ENCODE data around the gene EXD1. TPM values are rescaled to one million over a fixed set of nuclear protein-coding genes. Genes with fewer than 3 reads are reported as not detected.
"Not testable (repeated sequence)": the region's sequence is repeated elsewhere in the genome, so short reads cannot be mapped to it uniquely, and the experiment has no call there.

Gene EXD1
- polyA plus RNA-seq, 1 donor from 2014 or later = not detected

DNA sequence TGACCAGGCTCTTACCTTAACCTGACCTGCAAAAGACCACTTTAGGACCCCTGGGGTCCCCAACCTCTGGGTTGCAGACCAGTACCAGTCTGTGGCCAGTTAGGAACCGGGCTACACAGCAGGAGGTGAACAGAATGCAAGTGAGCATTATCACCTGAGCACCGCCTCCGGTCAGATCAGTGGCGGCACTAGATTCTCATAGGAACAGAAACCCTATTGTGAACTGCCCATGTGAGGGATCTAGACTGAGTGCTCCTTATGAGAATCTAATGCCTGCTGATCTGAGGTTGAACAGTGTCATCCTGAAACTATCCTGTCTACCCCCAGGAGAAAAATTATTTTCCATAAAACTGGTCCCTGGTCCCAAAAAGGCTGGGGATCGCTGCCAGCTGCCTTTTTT lies 20.9 kb upstream of the EXD1 start:
- Mint-ChIP-seq H3K9me3 (no peaks in the 10 kb centered on the region), H3K4me1 (peaks cover 4 to 10% (median 7%) of the 10 kb centered on the region in 3 donors), H3K27me3 (no peaks in the 10 kb centered on the region), H3K4me3 (no peak overlapping the region), H3K27ac (no peak overlapping the region), H3K36me3 (no peaks in the 10 kb centered on the region)

DNA sequence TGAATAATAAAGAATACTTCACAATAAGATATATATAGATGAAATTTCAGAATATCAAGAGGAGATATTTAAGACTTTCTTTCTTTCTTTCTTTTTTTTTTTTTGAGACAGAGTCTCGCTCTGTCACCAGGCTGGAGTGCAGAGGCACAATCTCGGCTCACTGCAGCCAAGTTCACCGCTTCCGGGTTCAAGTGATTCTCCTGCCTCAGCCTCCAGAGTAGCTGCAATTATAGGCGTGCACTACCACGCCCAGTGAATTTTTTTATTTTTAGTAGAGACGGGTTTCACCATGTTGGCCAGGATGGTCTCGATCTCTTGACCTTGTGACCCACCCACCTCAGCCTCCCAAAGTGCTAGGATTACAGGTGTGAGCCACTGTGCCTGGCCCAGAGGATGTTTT lies 20.2 kb upstream of the EXD1 start:
- not testable (repeated sequence) for H3K9me3 Mint-ChIP-seq, H3K36me3 Mint-ChIP-seq, H3K4me1 Mint-ChIP-seq, H3K27me3 Mint-ChIP-seq, H3K4me3 Mint-ChIP-seq, H3K27ac Mint-ChIP-seq

DNA sequence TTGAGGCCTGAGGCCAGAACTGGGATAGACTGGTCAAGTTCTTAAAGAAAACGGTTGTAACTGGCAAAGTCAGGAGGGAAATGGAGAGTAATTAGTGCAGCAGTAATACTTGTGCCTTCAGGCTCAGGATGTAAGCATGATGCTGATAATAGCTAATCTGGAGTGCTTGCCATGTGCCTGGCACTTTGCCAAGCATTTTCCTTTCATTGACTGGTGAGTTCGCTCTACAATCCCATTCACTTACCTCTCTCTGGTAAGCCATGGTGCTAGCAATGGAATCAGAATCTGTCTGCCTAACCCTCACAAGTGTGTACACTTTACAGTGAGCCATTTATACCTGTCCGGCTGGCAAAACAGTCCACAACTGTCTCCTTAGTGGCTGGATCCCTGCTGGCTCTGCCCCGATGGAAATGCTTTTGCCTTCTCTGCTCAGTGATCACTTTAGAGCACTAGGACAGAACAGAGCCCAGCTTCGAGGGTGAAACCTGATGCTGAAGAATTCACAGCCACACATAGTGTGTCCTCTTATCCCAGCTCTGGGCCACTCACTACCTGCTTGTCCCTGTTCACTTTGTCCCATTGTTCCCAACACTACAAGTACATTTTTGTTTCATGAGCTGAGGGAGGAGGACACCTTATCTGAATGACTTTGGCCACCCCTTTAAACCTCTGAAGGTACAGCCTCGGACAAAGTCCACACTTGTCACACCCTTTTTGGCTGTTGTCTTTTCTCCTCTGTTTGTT lies 10.8 kb upstream of the EXD1 start:
- no peak overlapping the region for H3K4me3 Mint-ChIP-seq
- no peaks in the 10 kb centered on the region for H3K27me3 Mint-ChIP-seq
- peaks cover 7% of the 10 kb centered on the region for H3K36me3 Mint-ChIP-seq
- no peaks in the 10 kb centered on the region for H3K9me3 Mint-ChIP-seq
- no peak overlapping the region for H3K27ac Mint-ChIP-seq
- H3K4me1 Mint-ChIP-seq = peaks cover 0 to 1% (median 0%) of the 10 kb centered on the region in 3 donors

DNA sequence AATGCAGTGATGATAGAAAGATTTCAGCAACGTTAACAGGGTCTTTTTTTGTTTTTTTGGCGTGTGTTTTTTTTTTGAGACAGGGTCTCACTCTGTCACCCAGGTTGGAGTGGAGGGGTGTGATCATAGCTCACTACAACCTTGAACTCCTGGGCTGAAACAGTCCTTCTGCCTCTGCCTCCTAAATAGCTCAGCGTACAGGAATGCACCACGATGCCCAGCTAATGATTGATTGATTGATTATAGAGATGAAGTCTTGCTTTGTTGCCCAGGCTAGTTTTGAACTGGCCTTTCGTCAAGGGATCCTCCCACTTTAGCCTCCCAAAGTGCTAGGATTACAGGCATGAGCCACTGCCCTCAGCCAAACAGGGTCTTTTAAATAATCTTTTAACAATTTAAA lies 7.5 kb upstream of the EXD1 start:
- peaks cover 2 to 3% (median 3%) of the 10 kb centered on the region in 3 donors for H3K4me1 Mint-ChIP-seq

DNA sequence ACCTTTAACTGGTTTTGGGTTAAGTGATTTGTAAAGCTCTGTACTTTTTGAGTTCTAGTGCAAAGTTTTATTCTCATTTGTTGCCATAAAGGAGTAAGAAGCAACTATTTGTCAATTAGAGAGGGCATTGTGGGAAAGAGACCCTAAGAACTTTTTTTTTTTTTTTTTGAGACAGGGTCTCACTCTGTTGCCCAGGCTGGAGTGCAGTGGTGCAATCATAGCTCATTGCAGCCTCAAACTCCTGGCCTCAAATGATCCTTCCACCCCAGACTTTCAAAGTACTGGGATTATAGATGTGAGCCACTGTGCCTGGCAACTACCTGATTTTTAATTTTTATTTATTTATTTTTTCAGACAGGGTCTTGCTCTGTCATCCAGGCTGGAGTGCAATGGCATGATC lies 5.4 kb upstream of the EXD1 start:
- Mint-ChIP-seq H3K27me3 (no peaks in the 10 kb centered on the region), H3K9me3 (no peaks in the 10 kb centered on the region), H3K36me3 (no peaks in the 10 kb centered on the region), H3K4me1 (peaks cover 11 to 18% (median 14%) of the 10 kb centered on the region in 3 donors), H3K4me3 (peak overlapping the region in 1 of 4 donors; percentile 29), H3K27ac (no peak overlapping the region)

More for the DNA sequence above, 7.5 kb upstream of the EXD1 start:
- no peak overlapping the region for H3K27ac Mint-ChIP-seq
- no peaks in the 10 kb centered on the region for H3K36me3 Mint-ChIP-seq
- no peaks in the 10 kb centered on the region for H3K9me3 Mint-ChIP-seq
- H3K27me3 Mint-ChIP-seq = no peaks in the 10 kb centered on the region
- H3K4me3 Mint-ChIP-seq = no peak overlapping the region

DNA sequence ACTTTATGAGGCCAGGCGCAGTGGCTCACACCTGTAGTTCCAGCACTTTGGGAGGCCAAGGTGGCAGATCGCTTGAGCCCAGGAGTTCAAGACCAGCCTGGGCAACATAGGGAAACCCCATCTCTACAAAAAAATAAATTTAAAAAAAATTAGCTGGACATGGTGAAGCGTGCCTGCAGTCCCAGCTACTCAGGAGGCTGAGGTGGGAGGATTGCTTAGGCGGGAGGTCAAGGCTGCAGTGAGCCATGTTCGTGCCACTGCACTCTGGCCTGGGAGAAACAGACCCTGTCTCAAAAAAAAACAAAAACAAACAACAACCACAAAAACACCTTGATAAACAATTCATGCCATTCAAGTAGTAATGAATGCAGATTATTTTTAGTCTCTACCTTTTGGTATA lies 4.7 kb upstream of the EXD1 start:
- peak overlapping the region in 1 of 3 donors; percentile 56 for H3K27ac Mint-ChIP-seq
- not testable (repeated sequence) for H3K36me3 Mint-ChIP-seq, H3K27me3 Mint-ChIP-seq, H3K9me3 Mint-ChIP-seq
- H3K4me3 Mint-ChIP-seq = peak overlapping the region in 1 of 4 donors; percentile 29
- peaks cover 16 to 24% (median 17%) of the 10 kb centered on the region in 3 donors for H3K4me1 Mint-ChIP-seq

DNA sequence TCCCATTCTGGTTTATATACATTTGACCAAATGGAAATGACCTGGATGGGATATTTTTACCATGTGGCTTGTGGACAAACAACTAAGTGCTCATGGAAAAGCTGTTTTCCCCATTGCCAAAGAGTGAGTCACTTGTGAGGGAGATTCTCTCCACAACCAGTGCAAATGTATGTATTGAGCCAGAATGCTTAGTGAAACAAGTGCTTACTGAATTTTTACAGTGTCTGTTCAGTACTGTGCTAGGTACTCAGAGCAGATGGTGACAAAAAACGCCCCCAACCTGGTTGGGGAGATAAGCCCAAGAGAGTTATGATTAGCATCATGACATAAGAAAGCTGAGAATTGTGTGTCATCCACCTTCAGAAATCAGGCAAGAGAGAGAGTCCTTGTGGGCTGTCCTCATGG lies 2.8 kb upstream of the EXD1 start:
- no peaks in the 10 kb centered on the region for H3K36me3 Mint-ChIP-seq
- peaks cover 17 to 24% (median 18%) of the 10 kb centered on the region in 3 donors for H3K4me1 Mint-ChIP-seq
- no peaks in the 10 kb centered on the region for H3K27me3 Mint-ChIP-seq
- H3K27ac Mint-ChIP-seq = no peak overlapping the region
- H3K9me3 Mint-ChIP-seq = no peaks in the 10 kb centered on the region
- H3K4me3 Mint-ChIP-seq = peak overlapping the region in 2 of 4 donors; percentile 50 to 70

DNA sequence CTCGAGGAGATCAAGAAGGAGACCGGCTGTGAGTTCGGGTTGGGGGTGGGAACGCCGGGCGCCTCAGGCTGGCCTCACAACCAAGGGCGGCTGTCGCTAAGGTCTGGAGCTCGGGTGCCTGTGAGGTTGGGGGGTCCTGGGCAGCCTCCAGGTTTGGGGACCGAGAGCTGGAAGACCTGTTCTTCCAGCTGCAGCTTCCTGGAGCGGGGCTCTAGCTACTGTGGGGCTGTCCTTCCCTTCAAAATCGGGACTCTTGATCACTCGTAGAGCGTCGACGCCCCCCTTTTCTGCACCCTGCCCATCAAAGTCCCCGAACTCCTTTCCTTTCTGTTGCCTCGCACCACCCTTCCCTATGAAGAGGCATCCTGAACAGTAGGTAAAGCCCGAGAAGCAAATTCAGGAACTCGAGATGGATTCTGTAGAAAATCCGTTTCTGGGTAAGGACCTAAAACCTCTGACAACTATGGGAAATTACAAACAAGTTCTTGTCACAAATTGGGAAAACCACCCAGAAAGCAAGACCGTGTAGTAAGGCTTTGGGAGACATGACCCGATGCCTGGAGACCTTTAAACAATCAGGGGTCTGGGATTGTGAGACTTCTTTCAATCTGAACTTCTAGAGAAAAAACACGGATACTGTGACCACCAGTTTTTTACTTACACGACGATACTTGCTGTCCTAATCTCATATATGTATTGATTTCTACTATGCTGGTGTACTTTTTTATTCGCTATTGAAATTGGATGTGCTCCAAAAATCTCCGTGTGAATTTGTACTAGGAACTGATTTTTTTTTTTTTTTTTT lies 1.1 kb upstream of the EXD1 start:
- H3K4me1 Mint-ChIP-seq = peaks cover 17 to 24% (median 18%) of the 10 kb centered on the region in 3 donors
- no peaks in the 10 kb centered on the region for H3K9me3 Mint-ChIP-seq
- H3K27ac Mint-ChIP-seq = peak overlapping the region; percentile 81 to 92 (median 89)

DNA sequence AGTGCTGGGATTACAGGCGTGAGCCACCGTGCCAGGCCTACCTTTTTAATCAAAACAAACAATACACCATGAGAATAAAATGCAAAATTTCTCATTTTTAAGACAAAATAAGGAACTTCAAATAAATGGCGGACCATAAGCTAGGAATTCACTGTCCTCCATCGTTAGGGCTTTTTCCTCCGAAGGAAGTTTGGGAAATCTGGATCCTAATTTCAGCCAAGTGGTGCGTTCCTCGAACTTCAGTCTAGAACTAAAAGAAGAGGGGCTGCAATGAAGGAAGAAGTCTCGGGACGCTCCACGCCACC lies 260 bp downstream of the EXD1 start:
- no peaks in the 10 kb centered on the region for H3K9me3 Mint-ChIP-seq
- no peaks in the 10 kb centered on the region for H3K27me3 Mint-ChIP-seq
- H3K27ac Mint-ChIP-seq = peak overlapping the region; percentile 81 to 92 (median 89)
- H3K4me3 Mint-ChIP-seq = peak overlapping the region; percentile 92 to 95 (median 93)
- H3K4me1 Mint-ChIP-seq = peaks cover 17 to 21% (median 18%) of the 10 kb centered on the region in 3 donors
- no peaks in the 10 kb centered on the region for H3K36me3 Mint-ChIP-seq

More for the DNA sequence above, 1.1 kb upstream of the EXD1 start:
- no peaks in the 10 kb centered on the region for H3K27me3 Mint-ChIP-seq
- H3K36me3 Mint-ChIP-seq = no peaks in the 10 kb centered on the region
- H3K4me3 Mint-ChIP-seq = peak overlapping the region; percentile 92 to 95 (median 93)

DNA sequence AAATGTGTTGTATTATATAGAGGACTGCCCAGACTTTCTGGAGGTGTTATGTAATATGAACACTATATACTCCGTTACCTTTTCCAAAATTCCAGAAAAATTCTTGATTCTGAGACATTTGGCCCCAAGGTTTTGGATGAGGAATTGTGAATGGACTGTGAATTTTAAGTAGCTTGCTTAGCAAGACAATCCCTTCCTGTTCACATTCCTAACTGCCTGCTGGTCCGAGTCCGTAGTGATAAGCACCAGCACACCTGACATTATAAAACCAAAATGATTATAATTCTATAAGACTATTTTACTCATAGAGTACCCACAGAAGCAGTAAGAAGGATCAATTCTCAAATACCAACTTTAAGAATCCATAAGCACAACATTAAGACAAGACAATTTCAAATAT lies 11.2 kb downstream of the EXD1 start:
- Mint-ChIP-seq H3K4me3 (no peak overlapping the region), H3K27me3 (peaks cover 11% of the 10 kb centered on the region), H3K9me3 (no peaks in the 10 kb centered on the region), H3K4me1 (peaks cover 0 to 4% (median 0%) of the 10 kb centered on the region in 3 donors), H3K36me3 (peaks cover 2% of the 10 kb centered on the region), H3K27ac (no peak overlapping the region)

DNA sequence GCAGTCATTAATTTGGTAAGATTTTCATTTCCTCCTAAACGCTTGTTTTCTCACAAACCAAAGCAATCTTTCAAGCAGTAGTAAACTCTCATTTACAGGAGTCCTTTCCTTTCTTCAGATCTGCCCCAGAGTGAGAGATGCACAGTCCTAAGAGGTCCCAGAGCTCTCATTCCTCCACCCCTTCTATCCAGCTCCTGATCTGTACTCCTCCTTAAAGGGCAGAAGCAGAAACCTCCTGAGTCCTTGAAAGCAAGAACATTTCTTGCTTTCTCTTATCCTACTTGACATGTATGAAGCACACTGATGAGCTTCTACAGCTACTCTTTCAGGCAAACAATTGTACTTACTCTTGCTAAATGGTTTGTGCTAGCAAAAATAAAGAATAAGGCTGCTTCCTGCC lies 11.7 kb downstream of the EXD1 start:
- Mint-ChIP-seq H3K9me3 (no peaks in the 10 kb centered on the region), H3K4me3 (no peak overlapping the region), H3K36me3 (peaks cover 2% of the 10 kb centered on the region), H3K27ac (no peak overlapping the region), H3K27me3 (peaks cover 11% of the 10 kb centered on the region), H3K4me1 (peaks cover 0 to 4% (median 0%) of the 10 kb centered on the region in 3 donors)

DNA sequence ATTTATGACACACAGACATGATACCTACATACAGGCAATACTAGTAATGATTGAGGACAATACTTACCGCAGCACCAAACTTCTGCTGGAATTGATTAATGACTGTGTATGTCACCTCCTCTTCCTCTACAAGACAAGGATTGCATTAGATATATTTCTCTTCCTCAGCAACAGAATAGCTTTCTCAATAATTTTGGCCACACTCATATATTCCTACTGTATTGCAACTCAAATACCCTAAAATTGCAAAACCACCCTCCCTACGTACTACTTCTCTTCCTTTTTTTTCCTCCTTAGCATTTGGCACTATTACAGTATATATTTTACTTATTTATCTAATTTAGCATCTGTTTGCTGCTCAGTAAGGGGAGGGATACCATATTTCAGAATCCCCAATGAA lies 14.8 kb downstream of the EXD1 start:
- Mint-ChIP-seq H3K9me3 (no peaks in the 10 kb centered on the region), H3K36me3 (no peaks in the 10 kb centered on the region), H3K27me3 (peaks cover 15% of the 10 kb centered on the region), H3K4me3 (no peak overlapping the region), H3K27ac (no peak overlapping the region), H3K4me1 (peaks cover 0 to 4% (median 0%) of the 10 kb centered on the region in 3 donors)

DNA sequence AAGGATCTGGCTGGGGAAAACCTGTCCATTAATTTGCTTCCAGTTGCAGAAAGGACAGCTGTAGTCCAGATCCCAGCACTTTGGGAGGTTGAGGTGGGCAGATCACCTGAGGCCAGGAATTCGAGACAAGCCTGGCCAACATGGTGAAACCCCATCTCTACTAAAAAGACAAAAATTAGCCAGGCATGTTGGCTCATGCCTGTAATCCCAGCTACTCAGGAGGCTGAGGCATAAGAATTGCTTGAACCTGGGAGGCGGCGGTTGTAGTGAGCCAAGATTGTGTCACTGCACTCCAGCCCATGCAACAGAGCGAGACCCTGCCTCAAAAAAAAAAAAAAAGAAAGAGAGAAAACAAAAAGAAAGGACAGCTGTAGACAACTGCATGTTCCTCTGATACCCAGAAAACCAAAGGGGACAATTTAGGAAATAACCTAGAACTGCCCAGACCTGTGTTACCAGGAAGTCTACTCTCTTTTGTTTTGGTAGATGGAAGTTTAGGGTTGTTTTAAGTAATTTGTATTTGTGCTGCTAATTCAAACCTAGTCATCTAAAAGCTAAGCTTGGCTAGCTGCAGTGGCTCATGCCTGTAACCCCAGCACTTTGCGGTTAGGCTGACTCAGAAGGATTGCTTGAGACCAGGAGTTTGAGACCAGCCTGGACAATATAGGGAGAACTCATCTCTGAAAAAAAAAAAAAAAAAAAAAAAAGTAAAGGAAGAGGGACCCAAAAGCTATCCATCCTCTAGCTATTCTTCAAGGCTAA lies 22.7 kb downstream of the EXD1 start:
- Mint-ChIP-seq H3K9me3 (no peaks in the 10 kb centered on the region), H3K4me3 (no peak overlapping the region), H3K27ac (no peak overlapping the region), H3K4me1 (no peaks in the 10 kb centered on the region), H3K36me3 (no peaks in the 10 kb centered on the region), H3K27me3 (peaks cover 5% of the 10 kb centered on the region)

DNA sequence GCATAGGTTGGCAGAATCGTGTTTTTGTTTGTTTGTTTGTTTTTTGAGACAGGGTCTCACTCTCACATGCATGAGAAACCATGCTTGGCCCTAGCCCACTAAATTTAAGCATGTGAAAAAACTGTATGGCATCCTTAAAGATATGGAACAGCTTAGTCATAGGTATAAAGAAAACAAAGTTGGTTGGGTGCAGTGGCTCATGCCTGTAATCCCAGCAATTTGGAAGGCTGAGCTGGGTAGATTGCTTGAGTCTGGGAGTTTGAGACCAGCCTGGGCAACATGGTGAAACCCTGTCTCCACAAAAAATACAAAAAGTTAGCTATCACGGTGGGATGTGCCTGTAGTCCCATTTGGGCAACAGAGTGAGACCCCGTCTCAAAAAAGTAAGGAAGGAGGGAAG lies 25.2 kb downstream of the EXD1 start:
- Mint-ChIP-seq H3K27me3 (peaks cover 2% of the 10 kb centered on the region), H3K27ac (no peak overlapping the region), H3K4me3 (no peak overlapping the region), H3K36me3 (no peaks in the 10 kb centered on the region), H3K4me1 (no peaks in the 10 kb centered on the region), H3K9me3 (no peaks in the 10 kb centered on the region)

DNA sequence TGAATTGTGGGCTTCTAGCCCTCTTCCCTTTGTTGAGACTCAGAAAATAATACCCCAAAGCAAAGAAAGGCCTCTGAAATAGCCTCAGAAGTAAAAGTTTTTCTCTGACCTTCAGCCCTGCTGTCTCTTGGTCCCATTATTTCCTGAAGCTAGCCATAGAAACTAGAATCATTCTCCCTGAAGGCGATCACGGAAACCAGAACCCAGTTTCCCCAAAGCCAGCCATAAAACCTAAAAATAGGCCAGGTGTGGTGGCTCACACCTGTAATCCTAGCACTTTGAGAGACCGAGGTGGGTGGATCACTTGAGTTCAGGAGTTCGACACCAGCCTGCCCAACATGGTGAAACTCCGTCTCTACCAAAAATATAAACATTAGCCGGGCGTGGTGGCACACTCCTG lies 27.2 kb downstream of the EXD1 start:
- H3K27me3 Mint-ChIP-seq = peaks cover 2% of the 10 kb centered on the region
- H3K27ac Mint-ChIP-seq = no peak overlapping the region
- no peaks in the 10 kb centered on the region for H3K9me3 Mint-ChIP-seq
- H3K36me3 Mint-ChIP-seq = no peaks in the 10 kb centered on the region
- no peaks in the 10 kb centered on the region for H3K4me1 Mint-ChIP-seq
- no peak overlapping the region for H3K4me3 Mint-ChIP-seq

Measured in IgD-negative memory B cell (primary cell).